GM18507 (cell line): ENCODE data around the gene PAK3.

Experiments used
- DNase-seq: peaks from one replicate; pipeline ENCODE4 v3.0.0; 2011; ENCODE audit warnings: low read depth; ENCODE audit not compliant: insufficient read length; ENCODE audit errors: extremely low spot score
- FAIRE-seq: peaks from 2 replicates; lab custom pipeline; 2011; peaks lifted over from hg19 to GRCh38; lab: Jason Lieb, UNC

Gene PAK3

GRCh38 chrX:111095974-111096895 lies at the start of gene PAK3:
PAK3 (plus strand) TSS chrX:111096191; CDS start chrX:111123104, 26,913 bp downstream.
- no peak for FAIRE-seq
- no peak for DNase-seq

- DNase-seq (no peak), FAIRE-seq (no peak)
Measured at GRCh38 chrX:111047575-111047974, 48.4 kb upstream of the PAK3 start.

DNA sequence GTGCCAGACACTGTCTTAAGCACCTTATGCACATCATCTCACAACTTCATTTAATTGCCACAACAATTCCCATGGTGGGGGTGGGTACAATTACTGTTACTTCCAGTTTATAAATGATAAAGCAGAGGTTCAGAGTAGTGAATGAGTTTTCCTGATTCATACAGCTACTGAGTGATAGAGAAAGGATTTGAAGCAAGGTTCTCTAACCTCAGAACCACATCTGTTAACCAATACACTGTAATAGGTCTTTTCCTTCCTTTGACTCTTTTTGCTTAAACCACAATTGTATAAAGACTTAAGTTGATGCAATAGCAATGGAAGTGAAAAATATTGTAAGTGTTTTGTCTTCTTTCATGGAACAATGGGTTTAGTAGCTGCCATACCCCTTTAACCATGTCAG lies 43.5 kb upstream of the PAK3 start:
- no peak for FAIRE-seq
- no peak for DNase-seq

GRCh38 chrX:111071542-111072277 lies 24.3 kb upstream of the PAK3 start:
- FAIRE-seq (no peak), DNase-seq (no peak)

- FAIRE-seq: no peak
- no peak for DNase-seq
Measured at GRCh38 chrX:111083081-111083480, 12.9 kb upstream of the PAK3 start.

- DNase-seq: no peak
- no peak for FAIRE-seq
Measured at GRCh38 chrX:111086591-111087006, 9.4 kb upstream of the PAK3 start.

- DNase-seq: no peak
- no peak for FAIRE-seq
Measured at GRCh38 chrX:111088628-111089027, 7.4 kb upstream of the PAK3 start.

GRCh38 chrX:111090458-111090857 lies 5.5 kb upstream of the PAK3 start:
- no peak for DNase-seq
- no peak for FAIRE-seq

- peak; percentile 67 for FAIRE-seq
- DNase-seq: peak; percentile 9
Measured at GRCh38 chrX:111098874-111099273, 2.9 kb downstream of the PAK3 start.

DNA sequence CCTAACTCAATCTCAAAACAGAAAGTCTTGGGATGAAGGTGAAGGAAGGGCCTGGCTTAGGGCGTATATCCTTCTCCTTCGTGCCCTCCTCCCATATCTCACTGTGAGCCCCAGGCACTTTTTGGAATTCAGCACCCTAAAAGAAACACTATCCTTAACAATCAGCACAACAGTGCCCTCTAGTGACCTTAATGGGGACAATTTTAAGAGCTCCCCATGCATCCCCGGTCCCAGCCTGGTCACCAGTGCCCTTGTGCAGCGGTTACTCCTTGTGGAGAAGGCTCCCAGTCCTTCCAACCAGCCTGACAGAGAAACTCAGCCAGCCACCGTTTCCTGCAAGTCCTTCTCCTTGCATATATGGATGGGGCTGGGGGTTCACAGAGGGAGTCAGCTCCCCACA lies 4.2 kb downstream of the PAK3 start:
- DNase-seq: peak; percentile 9
- FAIRE-seq: no peak

DNA sequence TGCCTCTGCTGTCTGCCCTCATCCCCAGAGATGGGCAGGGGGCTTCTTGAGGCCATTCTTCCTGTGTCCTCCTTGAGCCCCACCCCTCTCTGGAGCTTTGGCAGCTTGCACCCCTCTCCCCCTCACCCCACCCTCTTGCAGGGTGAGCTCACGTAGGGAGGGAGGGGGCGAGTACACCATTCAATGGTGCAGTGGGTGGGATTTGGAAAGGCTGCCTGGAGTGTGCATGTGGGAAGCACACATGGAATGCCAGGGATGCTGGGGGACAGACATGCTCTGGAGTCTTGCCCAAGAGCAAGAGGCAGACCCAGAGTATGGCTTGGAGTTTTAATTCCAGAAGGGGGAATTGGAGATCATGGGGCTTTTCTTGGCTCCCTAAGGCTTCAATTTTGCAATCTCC lies 5.6 kb downstream of the PAK3 start:
- FAIRE-seq (no peak), DNase-seq (no peak)

- no peak for FAIRE-seq
- no peak for DNase-seq
Measured at GRCh38 chrX:111102636-111103035, 6.6 kb downstream of the PAK3 start.

DNA sequence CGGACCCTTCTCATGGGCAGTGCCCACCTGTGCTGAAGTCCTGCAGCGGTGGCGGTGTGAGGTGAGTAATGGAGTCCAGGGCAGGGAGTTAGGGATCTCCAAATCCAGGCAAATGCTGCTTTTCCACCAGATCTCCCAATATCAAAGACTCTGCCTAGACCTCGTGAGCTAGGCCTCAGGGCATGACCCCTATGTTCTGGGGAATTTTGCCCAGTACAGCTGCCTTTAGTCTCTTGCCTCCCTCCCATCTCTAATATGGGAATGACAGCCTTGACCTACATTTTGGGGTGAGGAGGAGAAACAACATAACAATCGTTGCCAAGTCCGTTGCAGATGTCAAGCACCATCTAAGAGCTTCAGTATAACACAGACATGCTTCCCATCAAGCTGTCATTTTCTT lies 7.3 kb downstream of the PAK3 start:
- DNase-seq (no peak), FAIRE-seq (no peak)

- FAIRE-seq (no peak), DNase-seq (no peak)
Measured at GRCh38 chrX:111110098-111110775, 14.2 kb downstream of the PAK3 start.

DNA sequence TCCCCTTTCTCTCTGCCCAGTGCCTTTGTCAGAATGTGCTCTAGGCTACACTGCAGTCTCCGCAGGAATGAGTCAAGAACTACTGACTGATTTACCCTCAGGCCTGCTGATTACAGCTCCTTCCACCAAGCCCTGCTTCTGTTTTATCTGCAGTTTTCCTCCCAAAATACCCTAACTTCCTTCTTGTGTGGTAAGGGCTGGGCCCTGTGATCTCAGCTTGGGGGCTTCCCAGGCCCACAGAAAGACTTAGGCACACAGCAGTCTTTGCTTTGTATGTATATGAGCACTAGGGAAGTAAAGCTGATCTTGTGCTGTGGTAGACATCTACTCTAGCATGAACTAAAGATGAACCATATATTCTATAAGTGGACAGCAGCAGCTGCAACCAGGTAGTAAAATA lies 18.8 kb downstream of the PAK3 start:
- FAIRE-seq (no peak), DNase-seq (no peak)

- DNase-seq (no peak), FAIRE-seq (no peak)
Measured at GRCh38 chrX:111116666-111117065, 20.7 kb downstream of the PAK3 start.

DNA sequence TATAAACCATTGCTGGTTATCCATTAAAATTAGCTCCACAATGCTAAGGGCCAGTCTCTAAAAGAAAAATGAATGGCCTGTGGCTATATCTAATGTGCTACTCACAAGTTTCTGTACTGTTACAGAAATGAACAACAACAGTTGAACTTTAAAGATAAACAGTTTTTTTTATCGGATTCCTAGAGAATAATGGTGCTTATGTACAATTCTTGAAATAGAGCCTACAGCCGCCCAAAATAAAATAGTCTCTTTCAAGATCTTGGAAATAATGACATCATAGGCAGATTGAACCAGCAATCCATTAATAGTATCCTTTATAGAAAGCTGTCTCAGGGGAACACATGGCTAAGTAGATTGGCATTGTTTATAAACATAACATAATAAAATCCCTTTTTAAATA lies 23.4 kb downstream of the PAK3 start:
- FAIRE-seq (no peak), DNase-seq (no peak)

GRCh38 chrX:111123125-111123524 lies 27.1 kb downstream of the PAK3 start:
- DNase-seq (no peak), FAIRE-seq (peak; percentile 78)

GRCh38 chrX:111123606-111124179 lies 27.7 kb downstream of the PAK3 start:
- no peak for DNase-seq
- peak; percentile 68 for FAIRE-seq

DNA sequence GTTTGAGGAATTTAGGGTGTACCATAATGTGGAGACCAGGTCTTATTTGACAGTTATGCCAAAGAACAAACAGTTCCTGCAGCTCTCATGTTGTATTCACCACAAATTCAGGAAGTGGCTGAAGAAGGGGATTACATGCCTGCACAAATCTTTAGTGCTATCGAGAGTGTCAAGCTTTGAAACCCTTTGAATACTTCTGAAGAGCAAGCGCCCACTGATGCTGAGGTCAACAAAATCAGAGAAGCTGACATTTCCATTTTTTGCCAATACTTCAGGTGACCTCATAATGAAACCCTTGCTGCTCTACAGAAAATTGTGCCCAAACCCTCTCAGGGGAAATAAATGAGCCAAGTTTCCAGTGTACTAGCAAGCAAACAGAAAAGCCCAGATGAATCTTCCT lies 28.4 kb downstream of the PAK3 start:
- DNase-seq (no peak), FAIRE-seq (peak; percentile 60)
